ENCODE results near the gene TSPY9.
"Not testable (repeated sequence)": the region's sequence is repeated elsewhere in the genome, so short reads cannot be mapped to it uniquely, and the experiment has no call there.

TSPY9 gene, protein sequence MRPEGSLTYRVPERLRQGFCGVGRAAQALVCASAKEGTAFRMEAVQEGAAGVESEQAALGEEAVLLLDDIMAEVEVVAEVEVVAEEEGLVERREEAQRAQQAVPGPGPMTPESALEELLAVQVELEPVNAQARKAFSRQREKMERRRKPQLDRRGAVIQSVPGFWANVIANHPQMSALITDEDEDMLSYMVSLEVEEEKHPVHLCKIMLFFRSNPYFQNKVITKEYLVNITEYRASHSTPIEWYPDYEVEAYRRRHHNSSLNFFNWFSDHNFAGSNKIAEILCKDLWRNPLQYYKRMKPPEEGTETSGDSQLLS

DNA sequence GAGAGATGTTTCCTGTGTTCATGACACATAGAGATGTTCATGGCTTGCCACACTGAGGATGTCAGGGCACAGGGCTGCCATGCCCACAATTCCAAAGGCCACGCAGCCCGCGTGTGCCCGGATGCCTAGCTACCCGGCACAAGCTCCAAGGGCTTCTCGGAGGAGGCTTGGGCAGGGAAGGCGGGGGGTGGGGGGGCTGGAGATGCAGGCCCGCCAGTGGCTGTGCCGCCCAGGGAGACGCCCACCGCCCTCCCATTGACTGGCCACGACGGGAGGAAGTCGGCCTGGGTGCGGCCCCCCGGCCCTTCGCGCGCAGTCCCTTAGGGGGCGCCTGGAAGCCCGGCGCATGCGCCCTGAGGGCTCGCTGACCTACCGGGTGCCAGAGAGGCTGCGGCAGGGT lies at the start of gene TSPY9:
Gene TSPY9, plus strand, starts transcription at position 301 of the 400 bp plus-strand sequence. Its CDS starts 46 bp downstream, at position 347.
- not testable (repeated sequence) for H3K36me3 ChIP-seq; H3K27ac ChIP-seq; DNase-seq; H3K9me3 ChIP-seq (ENCODE audit: severe bottlenecking); H3K27me3 ChIP-seq (ENCODE audit: insufficient read depth, low read depth, severe bottlenecking); H3K4me3 ChIP-seq (ENCODE audit: low read depth, low read length)

DNA sequence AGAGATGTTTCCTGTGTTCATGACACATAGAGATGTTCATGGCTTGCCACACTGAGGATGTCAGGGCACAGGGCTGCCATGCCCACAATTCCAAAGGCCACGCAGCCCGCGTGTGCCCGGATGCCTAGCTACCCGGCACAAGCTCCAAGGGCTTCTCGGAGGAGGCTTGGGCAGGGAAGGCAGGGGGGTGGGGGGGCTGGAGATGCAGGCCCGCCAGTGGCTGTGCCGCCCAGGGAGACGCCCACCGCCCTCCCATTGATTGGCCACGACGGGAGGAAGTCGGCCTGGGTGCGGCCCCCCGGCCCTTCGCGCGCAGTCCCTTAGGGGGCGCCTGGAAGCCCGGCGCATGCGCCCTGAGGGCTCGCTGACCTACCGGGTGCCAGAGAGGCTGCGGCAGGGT lies 20.4 kb upstream of the TSPY9 start, which contains the start of gene TSPY1:
Gene TSPY1, plus strand, starts transcription at position 301 of the 400 bp plus-strand sequence. Its CDS starts 46 bp downstream, at position 347.
- not testable (repeated sequence) for H3K27me3 ChIP-seq (ENCODE audit: insufficient read depth, low read depth, severe bottlenecking)

DNA sequence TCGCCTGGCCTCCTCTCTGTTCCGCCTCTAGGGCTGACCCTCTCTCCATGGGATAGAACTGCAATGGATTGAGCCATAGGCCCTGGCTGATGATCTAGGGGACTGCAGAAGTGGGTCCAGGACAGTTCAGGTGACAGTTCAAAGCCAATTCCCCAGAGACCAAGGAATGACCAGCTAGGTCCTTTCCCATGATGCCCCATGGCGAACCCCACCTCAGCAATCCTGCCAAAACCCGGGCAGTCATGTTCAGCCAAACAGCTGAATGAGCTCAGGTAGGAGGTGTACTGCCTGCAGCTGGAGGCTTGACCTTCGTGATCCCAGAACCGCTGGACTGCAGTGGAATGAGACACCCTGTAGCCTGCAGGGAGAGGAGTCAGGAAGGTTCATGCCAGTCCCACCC lies 17.3 kb downstream of the TSPY9 start:
- not testable (repeated sequence) for DNase-seq; H3K4me3 ChIP-seq (ENCODE audit: low read depth, low read length); H3K27ac ChIP-seq; H3K36me3 ChIP-seq; H3K9me3 ChIP-seq (ENCODE audit: severe bottlenecking); H3K27me3 ChIP-seq (ENCODE audit: insufficient read depth, low read depth, severe bottlenecking)

More for the DNA sequence above, 20.4 kb upstream of the TSPY9 start, which contains the start of gene TSPY1:
- not testable (repeated sequence) for H3K27ac ChIP-seq; H3K9me3 ChIP-seq (ENCODE audit: severe bottlenecking); H3K36me3 ChIP-seq; H3K4me3 ChIP-seq (ENCODE audit: low read depth, low read length); DNase-seq

DNA sequence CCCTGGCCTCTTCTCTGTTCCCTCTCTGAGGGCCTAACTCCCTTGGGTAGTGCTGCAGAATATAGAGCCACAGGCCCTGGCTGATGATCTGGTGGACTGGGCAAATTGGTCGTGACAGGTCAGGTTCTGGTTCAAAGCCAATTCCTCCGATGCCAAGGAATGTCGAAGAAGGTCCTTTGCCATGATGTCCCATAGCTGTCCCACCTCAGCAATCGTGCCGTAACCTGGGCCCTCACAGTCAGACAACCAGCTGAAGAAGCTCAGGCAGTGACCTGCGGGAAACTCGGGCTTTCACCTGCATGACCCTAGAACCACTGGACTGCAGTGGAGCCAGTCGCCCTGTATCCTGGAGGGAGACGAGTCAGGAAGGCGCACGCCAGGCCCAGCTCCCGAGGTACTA lies 29.2 kb downstream of the TSPY9 start:
- H3K9me3 ChIP-seq (ENCODE audit: severe bottlenecking); DNase-seq; H3K36me3 ChIP-seq; H3K27ac ChIP-seq; H3K4me3 ChIP-seq (ENCODE audit: low read depth, low read length); H3K27me3 ChIP-seq (ENCODE audit: insufficient read depth, low read depth, severe bottlenecking): not testable (repeated sequence)

DNA sequence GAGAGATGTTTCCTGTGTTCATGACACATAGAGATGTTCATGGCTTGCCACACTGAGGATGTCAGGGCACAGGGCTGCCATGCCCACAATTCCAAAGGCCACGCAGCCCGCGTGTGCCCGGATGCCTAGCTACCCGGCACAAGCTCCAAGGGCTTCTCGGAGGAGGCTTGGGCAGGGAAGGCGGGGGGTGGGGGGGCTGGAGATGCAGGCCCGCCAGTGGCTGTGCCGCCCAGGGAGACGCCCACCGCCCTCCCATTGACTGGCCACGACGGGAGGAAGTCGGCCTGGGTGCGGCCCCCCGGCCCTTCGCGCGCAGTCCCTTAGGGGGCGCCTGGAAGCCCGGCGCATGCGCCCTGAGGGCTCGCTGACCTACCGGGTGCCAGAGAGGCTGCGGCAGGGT lies 40.5 kb downstream of the TSPY9 start, which contains the start of gene TSPY10:
Gene TSPY10, plus strand, starts transcription at position 301 of the 400 bp plus-strand sequence. Its CDS starts 46 bp downstream, at position 347.
- not testable (repeated sequence) for H3K4me3 ChIP-seq (ENCODE audit: low read depth, low read length); DNase-seq; H3K9me3 ChIP-seq (ENCODE audit: severe bottlenecking); H3K27me3 ChIP-seq (ENCODE audit: insufficient read depth, low read depth, severe bottlenecking); H3K27ac ChIP-seq; H3K36me3 ChIP-seq
